GM12878 (cell line): ENCODE measurements around the gene PKLR. TPM values are rescaled to one million over a fixed set of nuclear protein-coding genes. Genes with fewer than 3 reads are reported as not detected.
A peak's percentile ranks its signal among the peaks of the same experiment; 100 is the strongest.

ENCODE experiments used
- ATAC-seq: fragments of 200-7000 bp; cut with Tn5 transposase; 3 replicates; pipeline ENCODE4 v1.9.1; 2020; ENCODE audit warnings: mild to moderate bottlenecking, moderate library complexity
- BruUV-seq: library from RNA; stranded (reverse); fragments of 400-500 nt; replicated peaks from 2 replicates; lab custom pipeline; 2021; lab: Mats Ljungman, UMichigan
- CTCF ChIA-PET: fragments of 300-600 bp; sonication (Branson Sonifier 250); formaldehyde crosslinking; extraction: SDS; loops from one replicate; lab custom pipeline; 2021; ENCODE audit warnings: inconsistent platforms; lab: Yijun Ruan, JAX
- POLR2A ChIA-PET: fragments of 350-600 bp; formaldehyde crosslinking; extraction: SDS; loops from one replicate; lab custom pipeline; 2021; ENCODE audit warnings: inconsistent platforms; lab: Charles Lee
- RAD21 ChIA-PET: fragments of 300-600 bp; sonication (Branson Sonifier 250); formaldehyde crosslinking; loops from one replicate; lab custom pipeline; 2023; ENCODE audit warnings: antibody characterized with exemption; ENCODE audit not compliant: unreplicated experiment; lab: Charles Lee
- SMC1A ChIA-PET: fragments of 300-600 bp; sonication (Branson Sonifier 250); formaldehyde crosslinking; loops from one replicate; lab custom pipeline; 2023; ENCODE audit not compliant: unreplicated experiment, uncharacterized antibody; lab: Charles Lee
- DNase-seq: peaks from one replicate; pipeline ENCODE4 v3.0.0-alpha.2; 2011; ENCODE audit warnings: low read depth, low spot score
- FAIRE-seq: peaks from 3 replicates; lab custom pipeline; 2011; peaks lifted over from hg19 to GRCh38; lab: Jason Lieb, UNC
- H2AFZ ChIP-seq: 2 replicates; pipeline ENCODE4 v1.6.0; 2011; ENCODE audit warnings: low read depth, low read length, control low read depth; ENCODE audit not compliant: control insufficient read depth
- H3K27ac ChIP-seq: 2 replicates; pipeline ENCODE4 v1.5.1; 2011; ENCODE audit warnings: control low read depth; ENCODE audit not compliant: control insufficient read depth, insufficient read depth
- H3K27me3 ChIP-seq, 2 experiments: replicated peaks in 1 of 2; 2 replicates each; pipeline versions ENCODE4 v1.6.0 to v1.6.1; 2011; ENCODE audit warnings: low read length in 1 of 2; ENCODE audit not compliant: control insufficient read depth in 2 of 2, insufficient read depth in 2 of 2
- H3K36me3 ChIP-seq, 2 experiments: 2 replicates each; pipeline ENCODE4 v1.5.1; 2011; ENCODE audit warnings: low read length in 1 of 2; ENCODE audit not compliant: control insufficient read depth in 2 of 2, insufficient read depth in 2 of 2
- H3K4me1 ChIP-seq: 2 replicates; pipeline ENCODE4 v1.6.1; 2011; ENCODE audit warnings: mild to moderate bottlenecking, low read length, moderate library complexity, mixed read lengths; ENCODE audit not compliant: control insufficient read depth, insufficient read depth
- H3K4me2 ChIP-seq: 2 replicates; pipeline ENCODE4 v1.6.0; 2011; ENCODE audit warnings: control low read depth; ENCODE audit not compliant: control insufficient read depth, insufficient read depth
- H3K4me3 ChIP-seq: fragments of 200-600 bp; sonication (generic); 2 replicates; pipeline ENCODE4 v1.5.1; 2016
- H3K79me2 ChIP-seq: 2 replicates; pipeline ENCODE4 v1.6.0; 2011; ENCODE audit warnings: low read length; ENCODE audit not compliant: control insufficient read depth, insufficient read depth
- H3K9ac ChIP-seq: 2 replicates; pipeline ENCODE4 v1.8.0; 2011; ENCODE audit warnings: low read length, control low read depth, mixed read lengths; ENCODE audit not compliant: control insufficient read depth, insufficient read depth
- H3K9me3 ChIP-seq: replicated peaks from 3 replicates; pipeline ENCODE4 v1.5.1; 2011; ENCODE audit warnings: mild to moderate bottlenecking, low read length; ENCODE audit not compliant: control insufficient read depth, insufficient read depth
- H4K20me1 ChIP-seq: 2 replicates; pipeline ENCODE4 v1.6.0; 2011; ENCODE audit not compliant: control insufficient read depth, insufficient read depth
- ESRRA ChIP-seq: IDR thresholded peaks from 2 replicates; pipeline ENCODE4 v1.6.1; 2012; ENCODE audit warnings: mild to moderate bottlenecking, low read length, improper control_type of control experiment
- FOS ChIP-seq: IDR thresholded peaks from 3 replicates; pipeline ENCODE4 v1.6.1; 2011; ENCODE audit warnings: borderline replicate concordance; ENCODE audit not compliant: insufficient read length; ENCODE audit errors: extremely low read depth
- HSF1 ChIP-seq: fragments of 150-350 bp; IDR thresholded peaks from 2 replicates; pipeline ENCODE4 v1.6.1; 2014; ENCODE audit warnings: mild to moderate bottlenecking, low read depth, low read length
- KAT2A ChIP-seq: conservative IDR thresholded peaks from 2 replicates; pipeline ENCODE4 v1.6.1; 2011; ENCODE audit warnings: low read depth, low read length; ENCODE audit not compliant: control insufficient read depth
- MYC ChIP-seq: IDR thresholded peaks from 2 replicates; pipeline ENCODE4 v1.6.1; 2011; ENCODE audit warnings: mild to moderate bottlenecking, low read length, moderate library complexity, inconsistent platforms; ENCODE audit not compliant: insufficient read depth, insufficient replicate concordance, insufficient read length, severe bottlenecking
- NRF1 ChIP-seq: conservative IDR thresholded peaks from 2 replicates; pipeline ENCODE4 v1.6.1; 2011; ENCODE audit warnings: mild to moderate bottlenecking, low read depth, low read length, improper control_type of control experiment
- RFX5 ChIP-seq: IDR thresholded peaks from 2 replicates; pipeline ENCODE4 v1.6.1; 2011; ENCODE audit warnings: low read depth, low read length, improper control_type of control experiment
- SUPT20H ChIP-seq: IDR thresholded peaks from 2 replicates; pipeline ENCODE4 v1.6.1; 2011; ENCODE audit warnings: low read depth, mild to moderate bottlenecking, low read length, moderate library complexity, borderline replicate concordance; ENCODE audit not compliant: control insufficient read depth
- TCF12 ChIP-seq: IDR thresholded peaks from 2 replicates; pipeline ENCODE4 v1.6.1; 2011; ENCODE audit warnings: low read depth, mild to moderate bottlenecking, low read length
- ZNF24 ChIP-seq: fragments of 450-650 bp; IDR thresholded peaks from 2 replicates; pipeline ENCODE4 v1.6.1; 2017; ENCODE audit warnings: antibody characterized with exemption, mild to moderate bottlenecking
- ZNF384 ChIP-seq: IDR thresholded peaks from 2 replicates; pipeline ENCODE4 v1.6.1; 2012; ENCODE audit warnings: low read depth, mild to moderate bottlenecking, low read length, improper control_type of control experiment, borderline replicate concordance
- ZNF622 ChIP-seq: fragments of 450-650 bp; IDR thresholded peaks from 2 replicates; pipeline ENCODE4 v1.6.1; 2017; ENCODE audit warnings: mild to moderate bottlenecking, inconsistent platforms
- WGBS: methylation state at CpG from one replicate; pipeline ENCODE4 v1.1.6; 2016; ENCODE audit warnings: low lambda C conversion rate; ENCODE audit not compliant: insufficient replicate concordance, insufficient coverage; ENCODE audit errors: missing lambda C conversion rate; 5-methylcytosine and 5-hydroxymethylcytosine counted together
- in situ Hi-C: fragments of 300-500 bp; cut with MboI; formaldehyde crosslinking; loops from 9 replicates; pipeline ENCODE4 v1.14.3; 2018; ENCODE audit warnings: mixed read lengths
- intact Hi-C: fragments of 100-400 bp; cut with micrococcal nuclease; formaldehyde crosslinking; loops from one replicate; pipeline ENCODE4 v1.14.2; 2022; ENCODE audit not compliant: unreplicated experiment
- polyA plus RNA-seq, 11 experiments: library from polyadenylated mRNA; depleted of rRNA in 4 of 11; unstranded in 6 of 11; stranded (reverse) in 5 of 11; fragments of >200 nt; fragmentation: Nextera tagmentation in 4 of 11; fragmentation: Illumina TruSeq in 1 of 11; extraction: Ambion mirVana in 4 of 11; extraction: Trizol in 1 of 11; gene quantifications; 1 replicate in 1 of 11; 2 replicates in 10 of 11; pipeline versions ENCODE4 v1.2.1 to v1.2.3, GENCODE V29; 2011 to 2016; ENCODE audit warnings: inconsistent platforms in 2 of 11, missing spikeins in 2 of 11, low read depth in 1 of 11
- total RNA-seq, 4 experiments: library from RNA; depleted of rRNA in 3 of 4; stranded (reverse); fragments of >200 nt in 3 of 4; fragmentation: Illumina TruSeq in 1 of 4; extraction: Trizol in 1 of 4; gene quantifications; 2 replicates each; pipeline versions ENCODE4 v1.2.1 to v1.2.3, GENCODE V29; 2013 to 2021
- TF ChIP-seq, protein P1 (sequence below): IDR thresholded peaks from 2 replicates; pipeline ENCODE4 v1.6.1; 2011; ENCODE audit warnings: low read depth, low read length, improper control_type of control experiment, borderline replicate concordance
- TF ChIP-seq, protein P2 (sequence below): fragments of 450-650 bp; IDR thresholded peaks from 2 replicates; pipeline ENCODE4 v1.6.1; 2018; ENCODE audit warnings: borderline replicate concordance, mild to moderate bottlenecking; ENCODE audit not compliant: partially characterized antibody

PKLR gene
- total and polyA plus RNA-seq, 10 of the 15 experiments (the other 5 are each of a cell fraction or from before 2014, with no cell fraction given) = 0.04 to 0.15 (median 0.08) TPM; not detected in 7

GRCh38 chr1:155273343-155274245 is 27.6 kb downstream of the PKLR start, which contains the start of gene CLK2:
TSS of gene CLK2 (minus strand) at chr1:155273504. CDS start at chr1:155270977, 2,527 bp downstream.
- H3K79me2 ChIP-seq = peaks cover 30% of the 10 kb centered on the region
- intact Hi-C loops (loop anchor here (2.0 kb wide), 1 partner anchor 35 kb away; the partner anchor contains the start of gene FDPS), in situ Hi-C loops (no loop called here)
- ChIA-PET SMC1A (interaction anchor here (0.8 to 3.3 kb wide), 6 partner anchors 10 to 51 kb away, joined by 3 to 17 read pairs (median 6); no protein-coding TSS in a partner anchor), CTCF (interaction anchor here (0.5 to 8.6 kb wide), 7 partner anchors 12 to 454 kb away, joined by 3 to 80 read pairs (median 3); partner anchors contain the start of genes KRTCAP2, RUSC1 and SCAMP3), POLR2A (interaction anchor here (0.5 to 4.5 kb wide), 15 partner anchors 10 to 865 kb away, joined by 3 to 41 read pairs (median 6); partner anchors contain the start of genes FDPS, KRTCAP2, SCAMP3 and TRIM46), RAD21 (interaction anchor here (1.0 to 3.0 kb wide), 9 partner anchors 12 to 231 kb away, joined by 3 to 13 read pairs (median 6); partner anchors contain the start of gene FDPS)
- peak; percentile 27 for FAIRE-seq
- H3K27me3 ChIP-seq = no peaks in the 10 kb centered on the region
- H3K27ac ChIP-seq = peak within 1 kb of the TSS; percentile 86
- peaks cover 13% of the 10 kb centered on the region for H3K4me1 ChIP-seq
- DNase-seq = peak; percentile 83
- no TSS peak for BruUV-seq
- peak within 1 kb of the TSS; percentile 83 for H3K4me3 ChIP-seq
- H3K36me3 ChIP-seq = peaks cover 16% of the 10 kb centered on the region in 2 experiments; a peak in 3 of 4 replicates
- H2AFZ ChIP-seq = peak within 1 kb of the TSS; percentile 100
- peak within 1 kb of the TSS; percentile 79 for H3K9ac ChIP-seq
- H4K20me1 ChIP-seq = no peaks in the 10 kb centered on the region
- H3K9me3 ChIP-seq = no peaks in the 10 kb centered on the region
- H3K4me2 ChIP-seq = peak within 1 kb of the TSS; percentile 99
- 31% methylated on average over 37 of the region's 61 CpGs for WGBS
- ATAC-seq = peak; percentile 91
- no peak for TF ChIP-seq FOS
- 0 out of 2 replicates have a peak, but pooled peaks have one; percentile 15 for TF ChIP-seq RFX5
- TF ChIP-seq ESRRA = no peak
- TF ChIP-seq, protein P1, sequence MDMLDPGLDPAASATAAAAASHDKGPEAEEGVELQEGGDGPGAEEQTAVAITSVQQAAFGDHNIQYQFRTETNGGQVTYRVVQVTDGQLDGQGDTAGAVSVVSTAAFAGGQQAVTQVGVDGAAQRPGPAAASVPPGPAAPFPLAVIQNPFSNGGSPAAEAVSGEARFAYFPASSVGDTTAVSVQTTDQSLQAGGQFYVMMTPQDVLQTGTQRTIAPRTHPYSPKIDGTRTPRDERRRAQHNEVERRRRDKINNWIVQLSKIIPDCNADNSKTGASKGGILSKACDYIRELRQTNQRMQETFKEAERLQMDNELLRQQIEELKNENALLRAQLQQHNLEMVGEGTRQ = peak; percentile 79
- TF ChIP-seq NRF1 = peak; percentile 23; the same call in 1 of the 2 replicates
- TF ChIP-seq ZNF24 = no peak
- no peak for TF ChIP-seq HSF1
- peak; percentile 16; the same call in 1 of the 2 replicates for TF ChIP-seq TCF12
- TF ChIP-seq ZNF622 = no peak
- peak; percentile 14; the same call in 1 of the 2 replicates for TF ChIP-seq ZNF384
- TF ChIP-seq, protein P2, sequence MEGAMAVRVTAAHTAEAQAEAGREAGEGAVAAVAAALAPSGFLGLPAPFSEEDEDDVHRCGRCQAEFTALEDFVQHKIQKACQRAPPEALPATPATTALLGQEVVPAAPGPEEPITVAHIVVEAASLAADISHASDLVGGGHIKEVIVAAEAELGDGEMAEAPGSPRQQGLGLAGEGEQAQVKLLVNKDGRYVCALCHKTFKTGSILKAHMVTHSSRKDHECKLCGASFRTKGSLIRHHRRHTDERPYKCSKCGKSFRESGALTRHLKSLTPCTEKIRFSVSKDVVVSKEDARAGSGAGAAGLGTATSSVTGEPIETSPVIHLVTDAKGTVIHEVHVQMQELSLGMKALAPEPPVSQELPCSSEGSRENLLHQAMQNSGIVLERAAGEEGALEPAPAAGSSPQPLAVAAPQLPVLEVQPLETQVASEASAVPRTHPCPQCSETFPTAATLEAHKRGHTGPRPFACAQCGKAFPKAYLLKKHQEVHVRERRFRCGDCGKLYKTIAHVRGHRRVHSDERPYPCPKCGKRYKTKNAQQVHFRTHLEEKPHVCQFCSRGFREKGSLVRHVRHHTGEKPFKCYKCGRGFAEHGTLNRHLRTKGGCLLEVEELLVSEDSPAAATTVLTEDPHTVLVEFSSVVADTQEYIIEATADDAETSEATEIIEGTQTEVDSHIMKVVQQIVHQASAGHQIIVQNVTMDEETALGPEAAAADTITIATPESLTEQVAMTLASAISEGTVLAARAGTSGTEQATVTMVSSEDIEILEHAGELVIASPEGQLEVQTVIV = no peak
- TF ChIP-seq SUPT20H = no peak
- TF ChIP-seq KAT2A = no peak
- TF ChIP-seq MYC = peak; percentile 23
